Rectal smooth muscle tissue (tissue), 1 donor: ENCODE results near the gene XPR1.

ENCODE experiments used
- H3K27ac ChIP-seq: one replicate; pipeline ENCODE4 v1.7.0; 2013; ENCODE audit warnings: low read depth, low read length, inconsistent platforms
- H3K27me3 ChIP-seq: one replicate; pipeline ENCODE4 v1.7.0; 2013; ENCODE audit warnings: low read length; ENCODE audit not compliant: control insufficient read depth, insufficient read depth
- H3K36me3 ChIP-seq: one replicate; pipeline ENCODE4 v1.7.0; 2013; ENCODE audit warnings: low read length; ENCODE audit not compliant: control insufficient read depth, insufficient read depth
- H3K4me1 ChIP-seq: one replicate; pipeline ENCODE4 v1.7.0; 2013; ENCODE audit warnings: low read length; ENCODE audit not compliant: control insufficient read depth, insufficient read depth
- H3K4me3 ChIP-seq: one replicate; pipeline ENCODE4 v1.7.0; 2013; ENCODE audit warnings: low read length
- H3K9ac ChIP-seq: one replicate; pipeline ENCODE4 v1.7.0; 2013; ENCODE audit warnings: low read length

Gene XPR1

DNA sequence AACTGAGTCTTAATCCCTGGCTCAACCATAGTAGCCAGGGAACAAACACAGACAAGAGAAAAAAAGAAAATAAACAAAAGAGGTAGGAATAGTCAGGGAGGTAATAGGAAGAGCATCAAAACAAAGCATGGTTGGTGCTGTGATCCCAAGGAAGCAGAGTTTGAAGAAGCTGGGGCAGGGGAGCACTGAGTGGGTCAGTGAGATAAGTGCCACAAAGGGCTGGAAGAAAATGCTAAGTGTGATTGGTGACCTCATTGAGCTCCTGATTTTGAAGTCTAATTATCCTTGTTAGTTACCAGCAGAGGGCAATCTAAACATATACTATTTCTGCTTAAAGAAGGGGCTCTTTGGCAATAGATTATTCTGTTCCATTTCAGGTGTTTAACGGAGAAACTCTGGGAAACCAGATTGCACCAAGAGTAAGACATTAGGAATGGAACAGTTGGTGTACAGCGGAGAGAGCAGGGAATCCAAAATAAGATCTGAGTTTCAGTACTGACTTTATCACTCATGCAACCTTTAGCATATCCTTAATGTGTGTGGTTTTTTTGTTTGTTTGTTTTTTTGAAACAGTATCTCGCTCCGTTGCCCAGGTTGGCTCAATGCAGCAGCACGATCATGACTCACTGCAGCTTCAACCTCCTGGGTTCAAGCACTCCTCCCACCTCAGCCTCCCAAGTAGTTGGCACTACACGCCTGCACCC lies 250.1 kb downstream of the XPR1 start:
- H3K4me1 ChIP-seq, result no peaks in the 10 kb centered on the region

DNA sequence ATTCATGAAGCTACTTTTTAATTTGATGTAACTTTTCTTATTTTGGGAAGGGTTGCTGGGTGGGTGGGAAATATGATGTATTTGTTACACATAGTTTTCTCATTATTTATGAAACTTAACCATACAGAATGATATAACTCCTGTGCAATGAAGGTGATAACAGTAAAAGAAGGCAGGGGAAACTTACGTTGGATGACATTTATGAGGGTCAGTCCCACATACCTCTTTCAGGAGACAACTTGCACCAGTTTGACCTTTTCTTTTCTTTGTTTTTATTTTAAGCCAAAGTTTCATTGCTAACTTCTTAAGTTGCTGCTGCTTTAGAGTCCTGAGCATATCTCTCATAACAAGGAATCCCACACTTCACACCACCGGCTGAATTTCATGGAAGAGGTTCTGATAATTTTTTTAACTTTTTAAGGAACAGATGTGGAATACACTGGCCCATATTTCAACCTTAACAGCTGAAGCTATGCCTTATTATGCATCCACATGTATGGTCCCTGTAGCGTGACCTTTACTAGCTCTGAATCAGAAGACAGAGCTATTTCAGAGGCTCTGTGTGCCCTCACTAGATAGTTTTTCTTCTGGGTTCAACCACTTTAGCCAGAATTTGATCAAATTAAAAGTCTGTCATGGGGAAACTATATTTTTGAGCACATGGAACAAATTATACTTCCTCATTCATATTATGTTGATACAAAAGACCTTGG lies 252.9 kb downstream of the XPR1 start:
- no peak overlapping the region for H3K4me3 ChIP-seq
- H3K4me1 ChIP-seq, result no peaks in the 10 kb centered on the region
- H3K27ac ChIP-seq, result no peak overlapping the region
- no peaks in the 10 kb centered on the region for H3K36me3 ChIP-seq
- no peaks in the 10 kb centered on the region for H3K27me3 ChIP-seq
- no peak overlapping the region for H3K9ac ChIP-seq

More for the DNA sequence above, 250.1 kb downstream of the XPR1 start:
- H3K36me3 ChIP-seq, result no peaks in the 10 kb centered on the region
- H3K4me3 ChIP-seq, result no peak overlapping the region
- no peaks in the 10 kb centered on the region for H3K27me3 ChIP-seq
- no peak overlapping the region for H3K27ac ChIP-seq
- no peak overlapping the region for H3K9ac ChIP-seq

DNA sequence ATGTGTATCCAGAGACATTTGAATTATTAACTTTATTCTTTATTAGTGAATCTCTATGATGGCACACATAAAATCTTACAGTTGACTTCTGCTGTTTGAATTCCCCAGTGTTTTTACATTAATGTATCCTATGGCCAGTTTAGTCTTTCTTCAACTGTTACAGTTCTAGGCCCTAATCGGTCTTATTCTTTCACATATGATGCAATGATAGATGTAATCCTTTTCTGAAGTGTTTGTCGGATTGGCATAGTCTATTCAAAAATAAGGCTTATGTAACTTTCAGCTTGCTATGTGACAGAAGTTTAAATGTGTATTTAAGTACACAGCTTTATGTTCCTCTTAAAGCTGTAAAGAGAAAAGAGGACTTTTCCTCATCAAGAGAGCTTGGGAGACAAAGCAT lies 254.5 kb downstream of the XPR1 start:
- Histone ChIP-seq H3K27ac (no peak overlapping the region), H3K36me3 (no peaks in the 10 kb centered on the region), H3K27me3 (no peaks in the 10 kb centered on the region), H3K4me3 (no peak overlapping the region), H3K4me1 (no peaks in the 10 kb centered on the region), H3K9ac (no peak overlapping the region)

- no peaks in the 10 kb centered on the region for H3K36me3 ChIP-seq
- H3K27ac ChIP-seq, result no peak overlapping the region
- H3K9ac ChIP-seq, result no peak overlapping the region
- no peaks in the 10 kb centered on the region for H3K4me1 ChIP-seq
- no peak overlapping the region for H3K4me3 ChIP-seq
- no peaks in the 10 kb centered on the region for H3K27me3 ChIP-seq
Measured at GRCh38 chr1:180887841-180888240, 256.0 kb downstream of the XPR1 start.

DNA sequence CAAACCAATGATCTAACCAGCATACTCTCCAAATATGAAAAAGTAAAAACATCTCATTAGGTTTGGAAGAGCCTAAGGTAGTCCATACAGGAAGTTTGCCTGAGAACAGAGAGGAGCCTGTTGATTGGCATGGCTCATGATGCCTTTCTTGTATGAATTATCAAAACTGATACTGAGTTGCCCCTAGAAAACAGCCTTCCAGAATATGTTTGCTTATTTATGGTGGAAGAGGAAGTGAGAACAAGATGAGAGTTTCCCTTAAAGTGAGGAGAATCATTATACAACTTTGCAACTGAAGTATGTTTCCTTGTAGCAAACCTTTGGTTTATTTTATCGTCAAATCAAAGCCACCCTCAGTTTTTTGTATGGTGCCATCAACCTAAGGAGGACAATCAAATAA lies 257.0 kb downstream of the XPR1 start:
- no peaks in the 10 kb centered on the region for H3K36me3 ChIP-seq
- no peaks in the 10 kb centered on the region for H3K4me1 ChIP-seq
- no peak overlapping the region for H3K27ac ChIP-seq
- no peaks in the 10 kb centered on the region for H3K27me3 ChIP-seq
- no peak overlapping the region for H3K4me3 ChIP-seq
- no peak overlapping the region for H3K9ac ChIP-seq

GRCh38 chr1:180889325-180889724 lies 257.5 kb downstream of the XPR1 start:
- no peak overlapping the region for H3K9ac ChIP-seq
- no peak overlapping the region for H3K27ac ChIP-seq

DNA sequence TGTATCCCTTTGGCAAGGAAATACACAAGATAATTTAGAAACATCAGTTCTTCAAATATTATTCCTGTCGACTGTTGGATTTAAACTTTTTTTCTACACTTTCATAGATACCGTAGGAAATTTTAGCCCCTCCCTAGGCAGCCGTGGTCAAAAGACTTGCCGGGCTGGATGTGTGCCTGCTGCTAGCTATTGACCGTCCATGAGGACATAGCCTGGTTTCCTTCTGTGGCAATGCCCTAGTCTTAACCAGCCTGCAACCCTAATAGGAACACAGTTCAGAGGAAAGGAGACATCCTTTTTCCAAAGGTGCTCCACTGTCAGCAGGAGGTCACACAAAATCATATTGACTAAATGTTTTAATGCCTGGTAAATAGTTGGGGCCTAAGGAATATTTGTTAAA lies 260.4 kb downstream of the XPR1 start:
- Histone ChIP-seq H3K4me1 (no peaks in the 10 kb centered on the region), H3K9ac (no peak overlapping the region), H3K36me3 (no peaks in the 10 kb centered on the region), H3K27ac (no peak overlapping the region), H3K27me3 (no peaks in the 10 kb centered on the region), H3K4me3 (no peak overlapping the region)

More at GRCh38 chr1:180889325-180889724, 257.5 kb downstream of the XPR1 start:
- no peaks in the 10 kb centered on the region for H3K27me3 ChIP-seq
- H3K4me1 ChIP-seq, result no peaks in the 10 kb centered on the region
- no peak overlapping the region for H3K4me3 ChIP-seq
- no peaks in the 10 kb centered on the region for H3K36me3 ChIP-seq

DNA sequence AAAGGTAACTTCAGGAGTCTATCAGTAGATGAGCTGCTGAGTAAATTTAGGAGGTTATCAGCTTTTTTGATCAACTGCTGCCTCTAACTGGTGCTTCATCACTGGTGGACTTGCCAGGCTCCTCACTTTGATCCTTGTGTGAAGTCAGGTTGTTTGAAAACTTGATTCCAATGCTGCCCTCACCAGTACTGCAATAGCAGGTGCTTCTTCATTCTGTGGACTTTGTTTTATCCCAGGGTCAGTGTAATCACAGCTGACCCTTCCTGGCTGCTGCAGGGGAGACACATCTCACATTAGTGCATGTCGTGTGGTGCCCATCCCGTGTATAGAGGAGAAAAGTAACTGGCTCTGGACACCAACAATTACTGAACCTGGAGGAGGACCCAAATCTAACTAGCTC lies 260.9 kb downstream of the XPR1 start:
- no peaks in the 10 kb centered on the region for H3K27me3 ChIP-seq
- no peak overlapping the region for H3K4me3 ChIP-seq
- no peaks in the 10 kb centered on the region for H3K4me1 ChIP-seq
- H3K36me3 ChIP-seq, result no peaks in the 10 kb centered on the region
- H3K9ac ChIP-seq, result no peak overlapping the region
- no peak overlapping the region for H3K27ac ChIP-seq

DNA sequence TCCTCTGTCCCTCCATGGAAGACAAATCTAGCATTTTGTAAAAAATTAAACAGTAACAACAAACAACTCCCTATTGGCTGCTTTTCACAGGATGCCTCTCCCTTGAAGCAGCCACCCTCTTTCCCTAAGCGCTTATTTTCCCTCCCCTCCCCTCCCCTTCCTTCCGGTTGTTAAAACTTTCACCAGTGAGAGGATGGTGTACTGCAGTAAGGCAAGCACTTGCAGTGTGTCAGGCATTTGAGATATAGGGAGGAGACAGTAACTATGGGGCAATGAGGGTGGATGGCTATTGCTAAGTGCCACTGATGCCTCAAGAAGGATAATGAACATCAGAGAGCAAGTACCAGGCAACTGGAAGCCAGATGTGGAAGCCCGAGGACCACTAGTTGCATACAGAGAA lies 261.8 kb downstream of the XPR1 start:
- Histone ChIP-seq H3K27ac (no peak overlapping the region), H3K9ac (no peak overlapping the region), H3K36me3 (no peaks in the 10 kb centered on the region), H3K4me1 (no peaks in the 10 kb centered on the region), H3K4me3 (no peak overlapping the region), H3K27me3 (no peaks in the 10 kb centered on the region)

GRCh38 chr1:180896161-180896560 lies 264.3 kb downstream of the XPR1 start:
- no peaks in the 10 kb centered on the region for H3K36me3 ChIP-seq
- H3K4me1 ChIP-seq, result no peaks in the 10 kb centered on the region
- H3K27me3 ChIP-seq, result peaks cover 2% of the 10 kb centered on the region
- no peak overlapping the region for H3K27ac ChIP-seq
- no peak overlapping the region for H3K4me3 ChIP-seq
- no peak overlapping the region for H3K9ac ChIP-seq

DNA sequence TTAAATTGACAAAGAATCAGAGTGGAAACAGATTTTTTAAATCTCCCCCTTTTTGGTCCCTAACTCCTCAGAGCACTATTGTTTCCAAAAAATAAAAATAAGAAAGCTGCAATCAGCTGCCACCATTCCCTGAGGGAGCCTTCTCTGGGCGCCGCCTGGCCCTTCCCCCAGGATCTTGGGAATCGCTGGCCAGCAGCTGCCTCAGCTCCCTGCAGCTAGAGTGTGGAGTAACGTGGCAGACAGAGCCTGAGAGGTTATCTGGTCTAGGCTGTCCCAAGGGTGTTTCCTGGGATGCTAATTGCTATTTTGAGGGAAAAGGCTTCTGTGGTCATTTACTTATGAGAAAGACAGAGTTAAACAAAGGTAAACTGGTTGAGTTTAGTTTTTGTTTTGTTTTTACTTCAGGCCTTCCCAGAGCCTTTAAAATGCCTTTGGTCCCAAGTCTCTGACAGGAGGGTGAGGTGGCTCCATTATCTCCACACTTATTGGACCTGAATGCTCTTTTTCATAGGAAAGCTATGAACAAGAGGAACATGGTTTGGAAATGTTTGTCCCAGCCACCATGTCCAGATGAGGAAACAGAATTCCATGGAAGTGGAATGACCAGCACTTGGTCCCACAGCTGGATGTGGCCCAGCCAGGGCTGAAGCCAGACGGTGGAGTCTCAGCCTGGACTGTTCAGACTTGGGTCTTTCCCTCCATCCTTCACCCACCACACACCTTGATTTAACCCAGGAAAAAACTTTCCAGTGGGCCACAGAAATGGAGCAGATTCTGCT lies 266.8 kb downstream of the XPR1 start:
- Histone ChIP-seq H3K27me3 (peaks cover 2% of the 10 kb centered on the region), H3K27ac (no peak overlapping the region), H3K36me3 (no peaks in the 10 kb centered on the region), H3K9ac (no peak overlapping the region), H3K4me1 (no peaks in the 10 kb centered on the region), H3K4me3 (no peak overlapping the region)

DNA sequence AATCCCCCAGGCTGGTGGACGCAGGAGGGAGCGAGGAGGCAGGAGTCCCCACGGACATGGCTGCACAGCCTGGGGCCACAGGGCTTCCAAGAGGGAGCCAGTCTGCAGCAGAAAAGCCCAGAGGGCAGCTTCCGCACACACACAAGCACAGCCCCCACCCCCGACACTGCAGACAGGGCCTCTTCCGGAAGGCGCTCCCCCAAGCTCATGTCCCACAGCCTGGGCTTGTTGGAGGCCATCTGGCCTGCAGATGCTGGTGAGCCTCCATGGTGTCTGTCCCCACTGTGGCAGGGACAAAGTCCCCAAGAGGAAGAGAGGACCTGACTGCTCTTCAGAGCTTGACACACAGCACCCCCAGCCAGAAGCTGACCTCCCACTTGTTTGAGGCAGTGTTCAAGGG lies 267.4 kb downstream of the XPR1 start:
- H3K4me3 ChIP-seq, result no peak overlapping the region
- no peak overlapping the region for H3K9ac ChIP-seq
- no peaks in the 10 kb centered on the region for H3K4me1 ChIP-seq
- no peak overlapping the region for H3K27ac ChIP-seq
- H3K27me3 ChIP-seq, result peaks cover 2% of the 10 kb centered on the region
- no peaks in the 10 kb centered on the region for H3K36me3 ChIP-seq
